ENCODE measurements around the gene DARS2.
"Not testable (repeated sequence)": the region's sequence is repeated elsewhere in the genome, so short reads cannot be mapped to it uniquely, and the experiment has no call there.

Gene DARS2, protein sequence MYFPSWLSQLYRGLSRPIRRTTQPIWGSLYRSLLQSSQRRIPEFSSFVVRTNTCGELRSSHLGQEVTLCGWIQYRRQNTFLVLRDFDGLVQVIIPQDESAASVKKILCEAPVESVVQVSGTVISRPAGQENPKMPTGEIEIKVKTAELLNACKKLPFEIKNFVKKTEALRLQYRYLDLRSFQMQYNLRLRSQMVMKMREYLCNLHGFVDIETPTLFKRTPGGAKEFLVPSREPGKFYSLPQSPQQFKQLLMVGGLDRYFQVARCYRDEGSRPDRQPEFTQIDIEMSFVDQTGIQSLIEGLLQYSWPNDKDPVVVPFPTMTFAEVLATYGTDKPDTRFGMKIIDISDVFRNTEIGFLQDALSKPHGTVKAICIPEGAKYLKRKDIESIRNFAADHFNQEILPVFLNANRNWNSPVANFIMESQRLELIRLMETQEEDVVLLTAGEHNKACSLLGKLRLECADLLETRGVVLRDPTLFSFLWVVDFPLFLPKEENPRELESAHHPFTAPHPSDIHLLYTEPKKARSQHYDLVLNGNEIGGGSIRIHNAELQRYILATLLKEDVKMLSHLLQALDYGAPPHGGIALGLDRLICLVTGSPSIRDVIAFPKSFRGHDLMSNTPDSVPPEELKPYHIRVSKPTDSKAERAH

DNA sequence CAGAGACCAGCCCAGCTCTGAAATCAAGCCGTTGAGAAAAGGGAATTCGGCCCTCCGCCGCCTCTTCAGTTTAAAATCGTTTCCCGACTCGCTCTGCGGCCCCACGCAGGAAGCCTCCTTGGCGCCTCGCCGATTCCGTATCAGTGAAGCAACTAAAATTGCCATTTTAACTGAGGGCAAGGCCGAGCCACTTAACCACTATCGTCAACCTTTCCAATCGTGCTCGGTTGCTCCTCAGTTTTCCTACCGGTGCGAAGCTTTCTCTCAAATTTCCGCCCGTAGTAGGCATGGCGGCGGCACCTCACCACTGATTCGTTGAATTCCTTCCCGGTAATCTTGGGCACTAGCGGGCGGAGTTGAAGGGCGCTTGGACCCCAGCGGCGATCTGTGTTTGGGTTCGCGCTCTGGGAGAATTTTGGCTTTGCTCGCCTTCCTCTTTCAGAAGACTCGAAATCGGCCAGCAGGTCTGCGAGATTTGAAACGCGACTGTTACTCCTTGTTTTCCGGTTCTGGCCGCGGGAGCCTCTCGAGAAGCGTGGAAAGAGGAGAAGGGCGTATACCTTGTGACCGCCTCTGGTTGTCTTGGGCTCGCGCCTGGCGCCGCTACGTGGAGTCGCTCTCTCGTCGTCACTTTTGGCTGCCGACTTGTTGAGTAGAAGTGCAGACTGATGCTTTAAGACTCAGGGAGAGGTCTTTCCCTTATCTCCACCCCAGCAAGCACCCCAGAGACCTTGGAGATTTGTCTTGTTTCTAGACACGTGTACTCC lies at the start of gene DARS2, which contains the start of gene CENPL:
TSS of gene DARS2 (plus strand) at position 359 of the 767 bp plus-strand sequence. CDS start 557 bp downstream, outside the sequence.
TSS of gene CENPL (minus strand) at position 569 of the 767 bp plus-strand sequence. CDS start 13,584 bp downstream, outside the sequence.
- peak; percentile 84 for DNase-seq

DNA sequence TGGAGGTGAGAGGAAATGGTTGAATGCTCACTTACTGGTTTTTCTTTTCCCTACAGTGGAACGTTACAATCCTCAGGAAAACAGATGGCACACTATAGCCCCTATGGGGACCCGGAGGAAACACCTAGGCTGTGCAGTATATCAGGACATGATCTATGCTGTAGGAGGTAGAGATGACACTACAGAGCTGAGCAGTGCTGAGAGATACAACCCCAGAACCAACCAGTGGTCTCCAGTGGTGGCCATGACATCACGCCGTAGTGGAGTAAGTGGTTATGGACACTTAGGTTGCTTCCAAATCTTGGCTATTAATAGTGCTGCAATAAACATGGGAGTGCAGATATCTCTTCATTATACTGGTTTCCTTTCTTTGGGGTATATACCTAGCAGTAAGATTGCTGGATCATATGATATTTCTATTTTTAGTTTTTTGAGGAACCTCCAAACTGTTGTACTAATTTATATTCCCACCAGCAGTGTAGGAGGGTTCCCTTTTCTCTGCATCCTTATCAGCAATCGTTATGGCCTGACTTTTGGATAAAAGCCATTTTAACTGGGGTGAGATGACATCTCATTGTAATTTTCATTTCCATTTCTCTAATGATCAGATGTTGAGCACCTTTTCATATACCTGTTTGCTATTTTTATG lies 48.8 kb upstream of the DARS2 start:
- no peak for DNase-seq

DNA sequence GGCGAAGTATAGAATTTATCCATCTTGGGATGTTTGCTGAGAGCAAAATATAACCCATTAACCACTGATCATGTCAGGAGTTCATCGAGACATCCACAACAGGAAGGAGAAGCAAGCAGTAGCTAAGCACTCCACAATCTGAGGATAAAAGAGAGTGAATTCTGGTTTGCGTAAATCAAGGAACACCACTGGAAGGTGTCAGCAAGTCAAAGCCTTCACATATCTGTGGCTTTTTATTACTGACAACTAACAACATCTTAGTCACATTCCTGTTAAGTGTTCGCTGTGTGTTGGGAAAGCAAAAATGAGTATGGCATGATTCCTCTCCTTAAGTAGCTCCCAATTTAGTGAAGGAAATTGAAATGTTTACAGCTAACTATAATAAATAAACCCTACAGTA lies 44.5 kb upstream of the DARS2 start:
- DNase-seq: no peak

DNA sequence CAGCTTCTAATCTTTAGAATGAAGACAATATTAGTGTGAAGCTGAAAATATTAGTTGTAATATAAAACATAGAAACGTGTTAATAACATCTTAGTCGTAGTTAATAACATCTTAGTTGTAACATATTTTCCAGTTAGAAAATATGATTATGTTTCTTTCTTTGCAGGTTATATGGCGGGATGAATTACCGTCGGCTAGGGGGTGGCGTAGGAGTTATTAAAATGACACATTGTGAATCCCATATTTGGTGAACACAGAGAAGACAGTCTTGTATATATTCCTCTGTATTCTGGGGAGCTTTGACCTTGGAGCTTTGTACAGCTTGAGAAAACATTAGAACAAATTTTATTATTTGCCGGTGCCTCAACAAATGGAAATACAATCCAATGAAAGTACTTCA lies 39.5 kb upstream of the DARS2 start:
- DNase-seq: no peak

DNA sequence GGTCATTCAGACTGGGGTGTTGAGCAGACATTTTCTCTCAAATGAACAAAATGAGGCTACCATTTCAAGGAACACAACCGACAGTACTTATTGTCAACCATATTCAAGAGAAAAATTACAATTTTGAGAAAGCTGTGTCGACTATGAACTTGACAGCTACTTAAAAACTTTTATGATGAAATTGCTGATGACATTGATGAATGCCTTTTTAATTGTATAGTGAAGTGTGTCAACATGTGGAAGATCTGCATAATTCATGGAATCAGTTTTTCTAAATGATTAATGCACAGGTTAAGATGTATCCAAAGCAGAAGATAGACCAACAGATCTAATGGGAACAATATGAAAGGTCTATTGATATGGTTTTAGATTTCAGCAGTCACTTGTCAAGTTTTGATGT lies 34.6 kb upstream of the DARS2 start:
- DNase-seq: no peak

DNA sequence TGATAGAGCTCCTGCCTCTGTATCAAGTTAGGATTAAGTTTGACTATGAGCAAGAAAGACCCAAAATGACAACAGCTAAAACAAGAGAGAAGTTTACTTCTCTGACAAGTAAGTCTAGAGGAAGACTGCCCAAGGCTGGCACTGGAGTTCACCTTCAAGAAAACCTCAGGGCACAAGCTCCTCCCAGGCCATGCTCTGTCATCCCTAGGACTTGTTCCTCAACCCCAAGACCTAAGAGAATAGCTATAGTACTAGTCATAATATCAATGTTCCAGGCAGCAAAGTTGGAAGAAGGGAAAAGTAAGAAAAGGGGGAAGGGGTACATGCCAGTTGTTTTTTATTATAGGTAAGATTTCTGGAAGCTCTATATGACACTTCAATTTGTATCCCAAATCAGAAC lies 26.4 kb upstream of the DARS2 start:
- no peak for DNase-seq

DNA sequence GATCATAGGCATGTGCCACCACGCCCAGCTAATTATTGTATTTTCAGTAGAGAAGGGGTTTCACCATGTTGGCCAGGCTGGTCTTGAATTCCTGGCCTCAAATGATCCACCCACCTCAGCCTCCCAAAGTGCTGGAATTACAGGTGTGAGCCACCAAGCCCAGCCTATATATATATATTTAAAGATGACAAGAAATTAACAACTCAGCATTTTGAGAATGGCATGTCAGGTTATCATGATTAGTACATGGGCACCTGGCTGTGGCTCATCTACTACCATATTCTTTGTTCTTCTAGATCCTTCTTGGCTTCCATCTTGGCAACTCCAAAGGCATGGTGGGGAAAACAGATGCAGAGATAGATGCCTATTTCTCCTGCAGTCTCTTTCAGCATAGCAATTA lies 24.5 kb upstream of the DARS2 start:
- not testable (repeated sequence) for DNase-seq

DNA sequence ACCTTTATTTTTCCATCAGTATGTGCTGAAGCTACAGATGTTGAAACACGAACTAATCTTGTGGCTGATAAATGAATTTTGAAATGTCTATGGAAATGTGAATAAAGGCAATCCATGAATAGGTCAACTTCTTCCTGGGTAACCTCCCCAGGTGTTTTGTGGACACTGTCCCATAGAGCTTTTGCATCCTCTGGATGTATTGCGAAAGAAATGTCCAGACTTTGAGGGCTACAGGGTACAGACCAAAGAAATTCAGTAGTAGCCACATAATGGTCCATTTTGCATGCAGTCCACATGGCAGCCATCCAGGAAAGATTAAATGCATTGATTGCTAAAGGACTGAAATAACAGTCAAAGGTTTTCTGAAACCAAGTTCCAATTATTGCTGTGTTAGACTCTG lies 21.5 kb upstream of the DARS2 start:
- DNase-seq: no peak

DNA sequence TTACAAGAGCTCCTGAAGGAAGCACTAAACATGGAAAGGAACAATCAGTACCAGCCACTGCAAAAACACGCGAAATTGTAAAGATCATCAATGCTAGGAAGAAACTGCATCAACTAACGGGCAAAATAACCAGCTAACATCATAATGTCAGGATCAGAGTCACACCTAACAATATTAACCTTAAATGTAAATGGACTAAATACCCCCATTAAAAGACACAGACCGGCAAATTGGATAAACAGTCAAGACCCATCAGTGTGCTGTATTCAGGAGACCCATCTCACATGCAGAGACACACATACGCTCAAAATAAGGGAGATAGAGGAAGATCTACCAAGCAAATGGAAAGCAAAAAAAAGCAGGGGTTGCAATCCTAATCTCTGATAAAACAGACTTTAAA lies 10.8 kb upstream of the DARS2 start:
- not testable (repeated sequence) for DNase-seq

DNA sequence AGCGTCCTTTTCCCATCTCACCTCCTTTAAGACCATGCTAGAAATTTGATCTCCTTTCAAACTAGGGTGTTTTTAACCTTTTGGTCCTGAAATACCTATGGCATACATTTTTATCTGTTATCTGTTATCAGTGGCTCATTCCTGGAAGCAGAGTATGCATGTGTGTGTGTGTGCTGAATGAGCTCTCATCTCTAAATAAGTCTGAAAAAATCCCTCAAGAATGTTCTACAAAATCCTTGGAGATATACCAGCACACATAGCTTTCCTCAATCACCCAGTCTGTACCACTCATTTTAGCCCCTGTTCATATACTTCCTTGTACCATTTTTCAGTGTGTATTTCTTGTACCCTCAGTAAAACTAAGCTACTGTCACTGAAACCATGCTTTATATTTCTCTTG lies 6.0 kb upstream of the DARS2 start:
- no peak for DNase-seq

DNA sequence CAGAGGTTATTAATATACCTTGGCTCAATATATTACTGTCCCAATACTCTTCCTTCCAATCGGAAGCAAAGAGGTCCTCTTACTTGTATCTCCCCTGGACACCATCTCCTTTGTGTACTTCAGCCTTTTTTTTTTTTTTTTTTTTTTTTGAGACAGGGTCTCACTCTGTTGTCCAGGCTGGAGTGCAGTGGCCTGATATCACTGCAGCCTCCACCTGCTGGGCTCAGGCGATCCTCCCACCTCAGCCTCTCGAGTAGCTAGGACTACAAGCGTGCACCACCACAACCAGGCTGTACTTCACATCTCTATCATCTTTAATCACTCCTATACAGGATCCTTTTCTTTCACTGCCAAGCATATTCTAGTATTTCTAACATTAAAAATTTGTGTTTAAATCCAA lies 2.8 kb upstream of the DARS2 start:
- DNase-seq: no peak

DNA sequence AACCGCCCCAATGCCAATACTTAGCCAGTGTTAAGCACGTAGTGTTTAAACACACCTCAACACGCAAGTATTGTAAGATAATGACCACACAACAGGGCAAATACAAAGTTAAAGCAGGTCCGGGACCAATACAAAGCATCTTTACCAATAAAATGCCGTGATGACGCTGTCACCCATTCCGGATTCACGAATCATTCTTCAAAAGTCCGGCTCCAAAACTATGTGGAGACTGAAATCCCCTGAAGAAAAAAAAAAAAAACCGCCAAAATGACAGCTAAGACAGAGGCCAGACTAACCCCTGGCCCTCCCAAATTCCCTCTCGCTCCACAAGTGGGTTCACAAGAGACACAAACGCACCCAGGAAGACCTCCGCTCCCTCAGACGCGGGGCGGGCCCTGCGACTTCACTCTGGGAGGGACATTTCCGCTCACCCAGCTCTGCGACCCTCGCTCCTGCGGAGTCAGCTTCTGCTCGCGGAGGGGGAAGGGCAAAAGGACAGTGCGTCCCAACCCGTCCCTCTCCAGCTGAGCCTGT lies 625 bp upstream of the DARS2 start:
- DNase-seq: no peak

DNA sequence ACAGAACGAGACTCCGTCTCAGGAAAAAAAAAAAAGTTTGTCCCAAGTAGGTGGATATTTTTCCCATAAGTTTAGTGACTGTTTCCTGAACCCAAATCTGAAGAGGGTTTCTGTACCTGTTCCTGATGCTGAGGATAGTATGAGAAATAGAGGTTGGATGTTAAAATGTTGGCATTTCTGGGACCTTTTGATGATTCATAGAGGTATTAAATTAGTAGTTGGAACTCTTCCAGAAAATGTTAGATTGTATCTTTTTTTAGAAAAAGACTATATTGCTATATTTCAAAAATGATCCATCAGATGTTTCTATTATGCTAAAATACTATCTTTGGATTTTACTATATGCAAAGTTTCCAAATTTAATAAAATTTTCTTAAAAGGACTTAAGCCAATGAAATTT lies 3.1 kb downstream of the DARS2 start:
- DNase-seq: no peak

DNA sequence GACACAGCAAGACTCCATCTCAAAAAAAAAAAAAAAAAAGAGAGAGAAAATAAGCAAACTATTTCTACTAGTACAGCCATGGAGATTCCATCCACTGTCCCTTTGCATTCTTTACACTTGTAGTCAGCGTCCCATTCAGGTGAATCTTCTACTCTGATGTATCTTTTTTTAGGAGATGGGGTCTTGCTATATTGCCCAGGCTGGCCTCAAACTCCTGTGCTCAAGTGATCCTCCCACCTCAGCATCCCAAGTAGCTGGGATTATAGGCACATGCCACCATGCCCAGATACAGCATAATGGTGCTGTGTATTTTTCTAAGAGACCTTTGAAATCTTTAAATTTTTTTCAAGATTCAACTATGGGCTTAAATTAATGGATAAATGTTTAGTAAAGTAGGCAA lies 8.3 kb downstream of the DARS2 start:
- DNase-seq: no peak

DNA sequence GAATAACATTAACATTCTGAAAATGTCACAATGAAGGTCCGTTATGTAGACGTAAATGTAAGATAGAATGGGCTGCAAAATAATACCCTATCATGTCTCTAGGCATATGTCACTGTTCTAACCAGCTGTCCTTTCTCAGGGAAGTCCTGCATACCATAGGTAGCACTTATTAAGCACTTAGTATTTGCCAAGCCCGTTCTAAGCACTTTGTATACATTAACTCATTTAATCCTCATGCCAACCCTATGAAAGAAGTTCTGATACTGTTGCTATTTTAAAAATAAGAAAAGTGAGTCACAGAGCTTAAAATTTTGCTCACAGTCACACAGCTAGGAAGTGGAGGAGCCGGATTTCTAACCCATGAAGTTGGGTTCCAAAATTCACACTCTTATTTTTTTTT lies 27.6 kb downstream of the DARS2 start:
- no peak for DNase-seq

DNA sequence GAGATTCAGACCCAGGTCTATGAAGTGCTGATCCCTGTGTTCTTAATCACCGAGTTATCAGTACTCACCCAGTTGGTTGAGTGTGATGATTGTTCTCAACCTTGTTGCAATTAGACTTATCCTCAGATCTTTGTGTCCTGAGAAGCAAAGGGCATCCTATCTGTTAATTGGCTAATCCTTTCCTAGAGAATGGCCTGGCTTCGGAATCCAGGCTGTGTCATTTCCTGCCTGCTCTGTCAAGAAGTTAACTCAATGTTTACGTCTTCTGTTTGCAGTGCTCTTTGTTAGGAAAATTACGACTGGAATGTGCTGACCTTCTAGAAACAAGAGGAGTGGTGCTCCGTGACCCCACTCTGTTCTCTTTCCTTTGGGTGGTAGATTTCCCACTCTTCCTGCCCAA lies 28.6 kb downstream of the DARS2 start:
- no peak for DNase-seq

DNA sequence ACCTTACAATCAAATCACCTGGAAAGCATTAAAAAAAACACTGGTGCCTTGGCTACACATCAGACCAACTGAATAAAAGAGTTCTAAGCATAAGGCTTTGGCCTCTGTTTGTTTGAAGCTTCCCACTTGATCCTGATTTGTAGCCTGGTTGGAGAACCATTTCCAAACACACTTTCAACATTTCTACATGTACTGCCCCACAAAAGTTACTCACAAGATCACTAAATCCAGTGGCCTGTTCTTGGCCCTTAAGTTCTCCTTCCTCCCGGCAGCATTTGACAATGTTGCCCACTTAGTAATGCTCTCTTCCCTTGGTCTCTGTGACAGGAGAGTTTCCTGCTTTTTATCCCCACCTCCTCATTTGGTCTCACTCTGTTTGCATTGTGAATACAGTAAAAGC lies 31.5 kb downstream of the DARS2 start:
- DNase-seq: no peak

DNA sequence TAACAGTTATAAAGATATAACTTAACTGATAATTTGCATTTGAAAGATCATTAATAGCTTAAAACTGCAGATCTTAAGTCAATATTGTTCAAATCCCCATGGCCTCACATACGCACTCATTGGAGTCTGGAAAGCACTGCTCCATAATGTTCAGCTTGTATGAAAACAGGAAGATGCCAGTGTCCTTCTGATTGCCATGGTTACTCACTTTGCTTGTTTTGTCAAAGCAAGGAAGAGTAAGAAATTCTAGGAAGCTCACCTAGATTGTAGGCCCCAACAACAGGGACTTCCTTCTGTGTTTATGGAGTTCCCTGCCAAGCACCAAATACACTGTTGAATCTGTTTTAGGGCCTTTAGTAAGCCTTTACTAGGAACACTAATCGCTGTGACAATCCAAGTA lies 32.4 kb downstream of the DARS2 start:
- no peak for DNase-seq

DNA sequence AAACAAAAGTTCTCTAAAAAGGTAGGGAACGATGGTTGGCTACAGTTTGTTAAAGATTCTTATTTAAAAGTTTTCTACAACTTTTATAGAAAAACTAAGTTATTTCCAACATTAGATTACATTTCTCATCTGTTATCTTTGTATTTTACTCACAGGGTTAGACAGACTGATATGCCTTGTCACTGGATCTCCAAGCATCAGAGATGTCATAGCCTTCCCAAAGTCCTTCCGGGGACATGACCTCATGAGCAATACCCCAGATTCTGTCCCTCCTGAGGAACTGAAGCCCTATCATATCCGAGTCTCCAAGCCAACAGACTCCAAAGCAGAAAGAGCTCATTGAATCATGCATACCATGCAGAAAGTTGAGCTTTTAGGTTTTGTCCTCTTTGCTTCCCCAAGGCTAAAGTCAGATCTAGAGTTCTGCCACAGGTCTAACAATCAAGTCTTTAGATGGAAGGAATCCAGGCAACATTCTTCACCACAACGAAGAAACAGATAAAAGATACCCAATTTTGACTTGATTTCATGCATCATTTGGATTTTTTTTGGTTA lies 33.0 kb downstream of the DARS2 start:
- no peak for DNase-seq

DNA sequence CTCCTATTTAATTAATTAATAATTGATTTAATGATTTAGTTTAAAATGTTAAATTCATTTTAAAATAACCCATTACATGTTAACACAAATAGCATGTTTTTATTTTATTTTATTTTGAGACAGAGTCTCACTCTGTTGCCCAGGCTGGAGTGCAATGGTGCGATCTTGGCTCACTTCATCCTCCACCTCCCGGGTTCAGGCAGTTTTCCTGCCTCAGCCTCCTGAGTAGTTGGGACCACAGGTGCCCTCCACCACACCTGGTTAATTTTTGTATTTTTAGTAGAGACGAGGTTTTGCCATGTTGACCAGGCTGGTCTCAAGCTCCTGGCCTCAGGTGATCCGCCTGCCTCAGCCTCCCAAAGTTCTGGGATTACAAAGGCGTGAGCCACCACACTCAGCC lies 35.1 kb downstream of the DARS2 start:
- DNase-seq: not testable (repeated sequence)

DNA sequence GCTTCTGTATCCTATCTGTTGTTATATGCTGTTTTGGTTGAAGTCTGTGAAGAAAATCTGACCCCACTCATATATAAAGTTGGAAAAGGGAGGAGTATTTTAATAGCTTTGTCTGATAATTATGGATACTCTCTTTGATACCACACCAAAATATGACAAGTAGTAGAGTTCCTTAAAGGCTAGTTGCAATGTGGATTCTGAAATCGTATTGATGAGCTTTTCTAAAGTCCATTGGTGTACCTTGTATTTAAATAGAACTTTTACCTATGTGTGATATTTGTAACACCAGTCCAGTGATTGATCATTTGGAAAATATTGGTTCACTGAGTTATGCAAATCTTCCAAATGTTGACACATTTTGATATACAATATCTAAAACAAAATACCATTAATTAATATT lies 35.6 kb downstream of the DARS2 start:
- no peak for DNase-seq

DNA sequence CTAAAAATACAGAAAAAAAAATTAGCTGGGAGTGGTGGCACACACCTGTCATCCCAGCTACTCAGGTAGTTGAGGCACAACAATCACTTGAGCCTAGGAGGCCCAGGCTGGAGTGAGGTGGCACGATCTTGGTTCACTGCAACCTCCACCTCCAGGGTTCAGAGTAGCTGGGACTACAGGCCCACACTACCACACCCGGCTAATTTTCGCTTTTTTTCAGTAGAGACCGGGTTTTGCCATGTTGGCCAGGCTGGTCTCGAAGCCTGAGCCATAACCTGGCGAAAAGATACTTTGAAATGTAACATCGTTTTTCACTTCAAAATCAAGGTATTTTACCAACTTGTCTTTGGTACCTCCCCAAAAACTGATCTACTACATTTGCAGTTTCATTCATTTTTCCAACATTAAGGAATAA lies 37.3 kb downstream of the DARS2 start:
- DNase-seq: no peak
